Measurements from ENCODE around the gene CCT6B.

CCT6B gene

GRCh38 chr17:34886831-34887230, 74.4 kb downstream of the CCT6B start:
- FAIRE-seq (no peak), DNase-seq (ENCODE audit: low spot score) (no peak)

- DNase-seq (ENCODE audit: low spot score) (no peak), FAIRE-seq (no peak)
Observed at GRCh38 chr17:34885076-34885475, 76.2 kb downstream of the CCT6B start.

- FAIRE-seq (no peak), DNase-seq (ENCODE audit: low spot score) (no peak)
Observed at GRCh38 chr17:34884597-34884996, 76.7 kb downstream of the CCT6B start.

GRCh38 chr17:34883106-34884000, 77.9 kb downstream of the CCT6B start:
- FAIRE-seq (no peak), DNase-seq (ENCODE audit: low spot score) (no peak)

- FAIRE-seq, result no peak
- DNase-seq (ENCODE audit: low spot score), result no peak
Observed at GRCh38 chr17:34879146-34879545, 82.1 kb downstream of the CCT6B start.

Data from RCC 7860 (cell line).